GM18909 (cell line): ENCODE data around the gene SLC7A4.
"Not testable (repeated sequence)": the region's sequence is repeated elsewhere in the genome, so short reads cannot be mapped to it uniquely, and the experiment has no call there.

ENCODE experiments used
- ATAC-seq: cut with Tn5 transposase; IDR thresholded peaks from one replicate; pipeline ENCODE4 v1.9.1; 2021; ENCODE audit warnings: mild to moderate bottlenecking; ENCODE audit not compliant: unreplicated experiment, poor library complexity

Gene SLC7A4

GRCh38 chr22:21022955-21023614 lies 9.3 kb downstream of the SLC7A4 start:
- ATAC-seq: no peak

GRCh38 chr22:21022507-21022906 lies 9.9 kb downstream of the SLC7A4 start:
- ATAC-seq: no peak

GRCh38 chr22:21020802-21021429 lies 11.4 kb downstream of the SLC7A4 start:
- ATAC-seq: no peak

- ATAC-seq: no peak
Measured at GRCh38 chr22:21018314-21018713, 14.0 kb downstream of the SLC7A4 start.

- ATAC-seq: no peak
Measured at GRCh38 chr22:21016644-21017420, 15.5 kb downstream of the SLC7A4 start.

DNA sequence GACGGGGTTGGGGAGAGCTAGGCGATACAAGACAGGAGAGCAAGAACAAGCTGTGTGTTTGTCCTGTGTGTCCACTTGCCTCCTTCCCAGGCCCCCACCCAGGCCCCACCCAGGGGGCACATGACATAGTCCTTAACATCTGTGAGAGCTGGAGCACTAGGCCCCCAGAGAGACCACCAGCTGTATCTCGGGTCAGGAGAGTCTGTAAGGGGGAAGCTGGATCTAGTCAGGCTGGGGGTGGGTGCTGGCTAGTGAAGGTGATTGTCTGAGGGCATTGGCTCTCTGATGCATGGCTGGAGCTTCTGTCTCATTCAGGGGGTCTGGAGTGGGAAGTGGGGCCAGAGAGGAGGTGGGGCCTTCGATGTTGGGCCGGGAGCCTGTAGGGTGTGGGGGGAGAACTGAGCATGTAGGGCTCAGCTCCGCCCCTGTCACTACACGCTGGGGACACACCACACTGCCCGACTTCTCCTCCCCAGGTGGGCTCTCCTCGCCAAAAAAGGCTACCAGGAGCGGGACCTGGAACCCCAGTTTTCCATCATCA lies 16.8 kb downstream of the SLC7A4 start:
- ATAC-seq: no peak

DNA sequence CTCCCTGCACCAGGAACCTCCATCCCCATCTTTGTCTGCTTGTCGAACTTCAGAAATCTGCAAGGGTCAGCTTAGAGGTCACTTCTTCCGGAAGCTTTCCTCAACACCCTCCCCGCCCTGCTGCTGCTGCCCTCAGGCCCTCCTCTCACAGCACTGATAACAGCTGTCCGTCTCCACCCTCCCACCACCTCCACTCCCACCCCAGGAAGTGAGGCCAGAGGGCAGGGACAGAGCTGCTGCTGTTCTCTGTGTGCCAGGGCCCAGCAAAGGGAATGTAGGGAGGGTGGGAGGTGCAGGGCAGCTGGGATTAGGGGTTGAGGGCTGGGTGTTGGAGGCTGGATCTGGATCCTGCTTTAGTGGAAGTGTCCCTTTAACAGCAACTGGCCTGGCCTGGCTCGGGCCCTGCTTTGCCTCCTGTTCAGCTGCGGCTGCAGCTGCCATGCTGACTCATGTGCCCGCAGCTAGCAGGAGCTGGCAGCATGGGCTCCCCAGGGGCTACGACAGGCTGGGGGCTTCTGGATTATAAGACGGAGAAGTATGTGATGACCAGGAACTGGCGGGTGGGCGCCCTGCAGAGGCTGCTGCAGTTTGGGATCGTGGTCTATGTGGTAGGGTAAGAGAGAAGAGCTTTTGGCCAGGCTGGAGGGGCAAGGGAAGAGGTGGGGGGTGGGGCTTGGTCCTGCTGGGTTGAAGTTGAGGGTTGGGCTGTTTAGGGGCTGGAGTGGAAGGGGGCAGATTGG lies 17.5 kb downstream of the SLC7A4 start, which contains the start of gene P2RX6:
Gene P2RX6, plus strand, starts transcription at position 440 of the 740 bp plus-strand sequence. Its CDS starts 10 bp downstream, at position 450.
- ATAC-seq: no peak

GRCh38 chr22:21014202-21014725 lies 18.1 kb downstream of the SLC7A4 start:
- peak; percentile 88 for ATAC-seq

DNA sequence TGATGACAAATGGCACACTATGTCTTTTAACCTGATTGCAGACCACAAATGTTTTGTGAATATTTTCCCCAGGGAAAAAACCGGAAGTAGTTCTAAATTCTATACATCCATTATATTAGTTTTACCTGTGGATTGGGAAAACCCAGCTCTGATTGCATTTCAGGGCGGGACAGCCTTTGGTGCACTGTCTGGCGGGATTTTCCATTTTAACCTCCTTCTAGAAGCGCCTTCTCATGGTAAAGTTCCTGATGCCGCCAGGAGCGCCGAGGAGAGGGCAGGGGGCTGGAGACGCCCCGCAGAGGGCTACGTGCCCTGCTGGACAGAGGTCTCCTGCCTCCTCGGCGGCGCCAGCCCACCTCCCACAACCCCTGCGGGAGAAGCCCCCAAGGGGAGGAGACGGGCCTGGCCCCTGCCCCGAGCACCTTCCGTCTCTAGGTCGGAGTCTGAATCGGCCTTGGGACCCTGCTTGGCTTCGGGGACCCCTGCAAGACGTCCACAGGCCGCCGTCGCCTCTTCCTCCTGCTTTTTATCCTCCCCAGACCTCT lies 18.6 kb downstream of the SLC7A4 start:
- ATAC-seq: peak; percentile 12

GRCh38 chr22:21012446-21013407 lies 19.6 kb downstream of the SLC7A4 start:
- no peak for ATAC-seq

- no peak for ATAC-seq
Measured at GRCh38 chr22:21010426-21011113, 21.8 kb downstream of the SLC7A4 start.

GRCh38 chr22:21009638-21010425 lies 22.5 kb downstream of the SLC7A4 start:
- no peak for ATAC-seq

DNA sequence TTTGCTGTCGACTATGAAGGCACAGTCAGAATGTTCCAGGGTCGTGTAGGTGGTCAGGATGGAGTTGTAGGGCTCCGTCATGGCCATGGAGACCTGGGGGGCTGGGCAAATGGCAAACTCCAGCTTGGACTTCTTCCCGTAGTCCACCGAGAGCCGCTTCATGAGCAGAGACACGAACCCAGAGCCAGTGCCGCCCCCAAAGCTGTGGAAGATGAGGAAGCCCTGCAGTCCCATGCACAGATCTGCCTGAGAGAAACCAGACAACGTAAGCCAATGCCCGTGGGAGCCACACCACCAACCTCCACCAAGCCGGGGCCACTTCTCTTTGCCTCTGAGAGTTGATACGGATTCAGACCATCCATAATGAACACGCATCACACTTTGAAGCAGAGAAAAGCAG lies 23.2 kb downstream of the SLC7A4 start:
- not testable (repeated sequence) for ATAC-seq

GRCh38 chr22:21003782-21004181 lies 28.6 kb downstream of the SLC7A4 start:
- no peak for ATAC-seq

DNA sequence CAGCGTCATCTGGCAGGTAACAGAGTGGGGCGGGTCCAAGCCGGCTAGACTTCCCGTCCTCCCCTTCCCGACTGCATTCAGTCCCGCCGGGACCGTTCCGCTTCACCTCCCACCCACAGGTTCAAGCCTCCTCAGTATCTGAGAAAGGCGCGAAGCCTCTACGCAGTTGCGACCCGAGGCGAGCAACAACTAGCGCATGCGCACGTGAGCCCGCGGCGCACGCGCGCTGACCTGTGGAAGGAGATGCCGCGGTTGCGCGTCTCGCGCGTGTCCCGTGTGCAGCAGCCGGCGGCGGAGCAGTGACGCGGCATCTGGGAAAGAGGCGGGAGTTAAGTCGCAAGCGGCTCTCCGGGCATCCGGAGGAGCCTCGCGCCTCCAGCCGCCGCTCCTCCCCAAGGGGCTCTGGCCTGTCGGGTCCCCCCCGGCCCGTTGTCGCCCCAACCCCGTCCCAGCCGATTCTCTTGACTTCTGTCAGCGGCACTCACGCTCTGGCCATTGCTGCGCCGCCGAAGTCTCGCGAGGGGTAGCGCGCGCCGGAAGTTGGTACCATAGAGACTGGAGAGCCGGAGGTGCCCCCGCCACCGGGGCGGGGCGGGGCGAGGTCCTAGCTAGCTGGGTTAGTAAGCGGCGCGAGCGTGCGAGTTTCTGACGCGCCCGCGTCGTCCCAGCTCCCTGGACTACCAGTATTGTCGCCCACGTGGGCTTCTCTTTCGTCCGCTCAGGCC lies 30.6 kb downstream of the SLC7A4 start, which contains the start of gene THAP7:
Gene THAP7, minus strand, starts transcription at position 518 of the 725 bp plus-strand sequence. Its CDS starts 207 bp downstream, at position 311.
- ATAC-seq: peak; percentile 88

DNA sequence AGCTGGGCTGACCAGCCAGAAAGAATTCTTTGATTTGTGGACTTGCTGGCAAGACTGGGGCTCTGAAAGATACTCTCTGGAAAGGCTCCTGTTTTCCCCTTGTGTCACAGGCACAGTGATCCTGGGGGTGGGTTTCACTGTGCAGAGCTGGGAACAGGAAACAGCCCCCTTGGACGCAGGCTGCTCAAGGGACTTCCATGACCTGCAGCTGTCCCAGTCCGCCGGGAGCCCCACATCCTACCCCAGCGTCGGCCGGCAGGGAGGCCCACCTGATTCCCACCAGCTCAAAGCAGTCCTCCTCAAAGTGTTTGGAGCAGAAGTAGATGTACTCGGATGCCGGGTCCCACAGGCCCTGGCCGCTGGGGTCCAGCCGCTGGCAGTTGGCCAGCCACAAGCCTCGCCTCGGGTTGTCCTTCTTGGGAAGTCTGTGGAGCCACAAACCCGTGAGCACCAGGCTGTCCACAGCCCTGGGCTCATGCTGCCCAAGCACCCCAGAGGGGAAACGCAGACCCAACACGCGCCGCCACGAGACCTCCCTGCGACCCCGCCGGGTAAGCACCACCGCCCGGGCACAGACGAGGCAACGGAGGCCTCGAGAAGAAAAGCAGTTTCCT lies 31.3 kb downstream of the SLC7A4 start:
- peak; percentile 11 for ATAC-seq
